GM21360 (cell line): ENCODE measurements around the gene MYH3.
"Not testable (repeated sequence)": the region's sequence is repeated elsewhere in the genome, so short reads cannot be mapped to it uniquely, and the experiment has no call there.

Experiments used
- ATAC-seq: cut with Tn5 transposase; IDR thresholded peaks from one replicate; pipeline ENCODE4 v1.9.1; 2021; ENCODE audit warnings: mild to moderate bottlenecking, moderate library complexity; ENCODE audit not compliant: unreplicated experiment

MYH3 gene

GRCh38 chr17:10657148-10657547, at the start of gene MYH3:
Gene MYH3 (minus strand): TSS chr17:10657309. CDS start chr17:10655064, 2,245 bp downstream.
- ATAC-seq: no peak

- ATAC-seq: no peak
Measured at GRCh38 chr17:10705727-10706126, 48.6 kb upstream of the MYH3 start.

GRCh38 chr17:10702574-10702973, 45.5 kb upstream of the MYH3 start:
- no peak for ATAC-seq

- no peak for ATAC-seq
Measured at GRCh38 chr17:10699856-10700255, 42.7 kb upstream of the MYH3 start.

GRCh38 chr17:10698096-10698818, 41.1 kb upstream of the MYH3 start:
- ATAC-seq: no peak

- peak; percentile 96 for ATAC-seq
Measured at GRCh38 chr17:10697092-10698081, 40.3 kb upstream of the MYH3 start, which contains the start of the genes ADPRM and SCO1. Gene ADPRM (plus strand): TSS chr17:10697594. CDS start chr17:10704927, 7,333 bp downstream. Gene SCO1 (minus strand): TSS chr17:10697533. CDS start chr17:10697507, 26 bp downstream.

GRCh38 chr17:10695875-10696407, 38.8 kb upstream of the MYH3 start:
- ATAC-seq: not testable (repeated sequence)

GRCh38 chr17:10687499-10687898, 30.4 kb upstream of the MYH3 start:
- ATAC-seq: no peak

GRCh38 chr17:10683853-10684252, 26.7 kb upstream of the MYH3 start:
- ATAC-seq: no peak

GRCh38 chr17:10681866-10682446, 24.8 kb upstream of the MYH3 start:
- no peak for ATAC-seq

- ATAC-seq: no peak
Measured at GRCh38 chr17:10674704-10675103, 17.6 kb upstream of the MYH3 start.

GRCh38 chr17:10673312-10673711, 16.2 kb upstream of the MYH3 start:
- ATAC-seq: no peak

- ATAC-seq: no peak
Measured at GRCh38 chr17:10668775-10669174, 11.7 kb upstream of the MYH3 start.

GRCh38 chr17:10666906-10667305, 9.8 kb upstream of the MYH3 start:
- ATAC-seq: no peak

GRCh38 chr17:10664571-10664970, 7.5 kb upstream of the MYH3 start:
- ATAC-seq: no peak

GRCh38 chr17:10663231-10663630, 6.1 kb upstream of the MYH3 start:
- no peak for ATAC-seq

- ATAC-seq: no peak
Measured at GRCh38 chr17:10661437-10661836, 4.3 kb upstream of the MYH3 start.

- ATAC-seq: no peak
Measured at GRCh38 chr17:10657879-10658278, 770 bp upstream of the MYH3 start.

GRCh38 chr17:10653987-10654386, 3.1 kb downstream of the MYH3 start:
- ATAC-seq: no peak

GRCh38 chr17:10652984-10653659, 4.0 kb downstream of the MYH3 start:
- no peak for ATAC-seq
